Testis (tissue), 3 donors: Measurements from ENCODE around the gene ICAM5. TPM values are rescaled to one million over a fixed set of nuclear protein-coding genes. Genes with fewer than 3 reads are reported as not detected.

Experiments
- DNase-seq: peaks from one replicate; pipeline ENCODE4 v3.0.0-alpha.2; 2019
- H3K27ac ChIP-seq, 2 donors: fragments of 200-600 bp; sonication (generic); one replicate each; pipeline ENCODE4 v1.5.1; 2019
- H3K27me3 ChIP-seq: fragments of 200-600 bp; sonication (generic); one replicate; pipeline ENCODE4 v1.5.1; 2019
- H3K36me3 ChIP-seq: fragments of 200-600 bp; sonication (generic); one replicate; pipeline ENCODE4 v1.5.1; 2017; ENCODE audit warnings: low read depth; ENCODE audit errors: missing control alignments
- H3K4me1 ChIP-seq: fragments of 200-600 bp; sonication (generic); one replicate; pipeline ENCODE4 v1.5.1; 2019
- H3K4me3 ChIP-seq, 2 donors: fragments of 200-600 bp; sonication (generic); one replicate each; pipeline ENCODE4 v1.5.1; 2017 to 2019
- H3K9me3 ChIP-seq: fragments of 200-600 bp; sonication (generic); one replicate; pipeline ENCODE4 v1.5.1; 2017
- POLR2A ChIP-seq: fragments of 450-650 bp; IDR thresholded peaks from one replicate; pipeline ENCODE4 v1.6.1; 2017; ENCODE audit warnings: antibody characterized with exemption, mild to moderate bottlenecking, moderate library complexity
- WGBS, 2 donors: methylation state at CpG; one replicate each; pipeline ENCODE4 v1.1.5; 2018; 5-methylcytosine and 5-hydroxymethylcytosine counted together
- intact Hi-C: fragments of 100-400 bp; cut with DNase I; formaldehyde crosslinking; loops from one replicate; pipeline ENCODE4 v1.15.1; 2023; ENCODE audit warnings: low total_unique reads
- polyA plus RNA-seq: library from polyadenylated mRNA; stranded (reverse); fragments of 350-450 nt; fragmentation: Illumina TruSeq; extraction: RNeasy Lipid Tissue Mini Kit (QIAGEN cat#74804); gene quantifications from one replicate; pipeline ENCODE4 v1.2.3, GENCODE V29; 2014; ENCODE audit warnings: low read depth, low replicate concordance; ENCODE audit not compliant: insufficient read depth
- total RNA-seq, 2 donors: library from RNA; depleted of rRNA; stranded (reverse); fragments of >200 nt; gene quantifications; one replicate each; pipeline ENCODE4 v1.2.3, GENCODE V29; 2016
- TF ChIP-seq, protein P1 (sequence below), 3 experiments: fragments of 450-650 bp in 2 of 3; fragments of 200-600 bp in 1 of 3; sonication (generic) in 1 of 3; IDR thresholded peaks; one replicate each; pipeline ENCODE4 v1.5.1; 2016 to 2019; ENCODE audit warnings: antibody characterized with exemption in 3 of 3, mild to moderate bottlenecking in 2 of 3, moderate library complexity in 1 of 3

Gene ICAM5
- total and polyA plus RNA-seq, 3 donors from 2014 or later = 4.3 to 7.6 (median 5.4) TPM

GRCh38 chr19:10305139-10305806, 15.5 kb downstream of the ICAM5 start:
- Histone ChIP-seq H3K4me3 (no peak overlapping the region), H3K9me3 (no peaks in the 10 kb centered on the region), H3K36me3 (no peaks in the 10 kb centered on the region), H3K4me1 (no peaks in the 10 kb centered on the region), H3K27me3 (no peaks in the 10 kb centered on the region), H3K27ac (no peak overlapping the region)
- WGBS, 2 donors = 83 to 87% methylated on average over 13 to 17 of the region's 17 CpGs
- TF ChIP-seq POLR2A = no peak
- TF ChIP-seq, protein P1, sequence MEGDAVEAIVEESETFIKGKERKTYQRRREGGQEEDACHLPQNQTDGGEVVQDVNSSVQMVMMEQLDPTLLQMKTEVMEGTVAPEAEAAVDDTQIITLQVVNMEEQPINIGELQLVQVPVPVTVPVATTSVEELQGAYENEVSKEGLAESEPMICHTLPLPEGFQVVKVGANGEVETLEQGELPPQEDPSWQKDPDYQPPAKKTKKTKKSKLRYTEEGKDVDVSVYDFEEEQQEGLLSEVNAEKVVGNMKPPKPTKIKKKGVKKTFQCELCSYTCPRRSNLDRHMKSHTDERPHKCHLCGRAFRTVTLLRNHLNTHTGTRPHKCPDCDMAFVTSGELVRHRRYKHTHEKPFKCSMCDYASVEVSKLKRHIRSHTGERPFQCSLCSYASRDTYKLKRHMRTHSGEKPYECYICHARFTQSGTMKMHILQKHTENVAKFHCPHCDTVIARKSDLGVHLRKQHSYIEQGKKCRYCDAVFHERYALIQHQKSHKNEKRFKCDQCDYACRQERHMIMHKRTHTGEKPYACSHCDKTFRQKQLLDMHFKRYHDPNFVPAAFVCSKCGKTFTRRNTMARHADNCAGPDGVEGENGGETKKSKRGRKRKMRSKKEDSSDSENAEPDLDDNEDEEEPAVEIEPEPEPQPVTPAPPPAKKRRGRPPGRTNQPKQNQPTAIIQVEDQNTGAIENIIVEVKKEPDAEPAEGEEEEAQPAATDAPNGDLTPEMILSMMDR (IDR thresholded peaks at IDR 0.05) = no peak
- intact Hi-C loops = no loop called here
- no peak for DNase-seq

DNA sequence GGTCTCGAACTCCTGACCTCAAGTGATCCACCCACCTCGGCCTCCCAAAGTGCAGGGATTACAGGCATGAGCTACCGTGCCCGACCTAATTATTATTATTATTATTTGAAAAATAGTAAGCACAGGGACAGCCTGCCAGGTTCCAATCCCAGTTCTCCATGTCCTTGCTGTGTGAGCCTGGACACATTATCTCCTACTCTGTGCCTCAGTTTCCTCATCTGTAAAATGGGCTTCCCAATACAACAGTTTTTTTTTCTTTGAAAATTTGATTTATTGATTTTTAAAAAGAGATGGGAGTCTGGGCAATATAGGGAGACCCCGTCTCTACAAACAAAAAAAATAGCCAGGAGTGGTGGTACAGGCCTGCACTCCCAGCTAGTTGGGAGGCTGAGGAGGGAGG, 16.6 kb downstream of the ICAM5 start:
- Histone ChIP-seq H3K27me3 (no peaks in the 10 kb centered on the region), H3K9me3 (no peaks in the 10 kb centered on the region), H3K4me1 (no peaks in the 10 kb centered on the region), H3K36me3 (no peaks in the 10 kb centered on the region), H3K27ac (no peak overlapping the region), H3K4me3 (no peak overlapping the region)
- 88 to 90% methylated on average over 5 of the region's 5 CpGs for whole genome bisulfite sequencing, 2 donors
- TF ChIP-seq, protein P1 (IDR thresholded peaks at IDR 0.05) = no peak
- TF ChIP-seq POLR2A = no peak
- intact Hi-C loops = no loop called here
- no peak for DNase-seq

DNA sequence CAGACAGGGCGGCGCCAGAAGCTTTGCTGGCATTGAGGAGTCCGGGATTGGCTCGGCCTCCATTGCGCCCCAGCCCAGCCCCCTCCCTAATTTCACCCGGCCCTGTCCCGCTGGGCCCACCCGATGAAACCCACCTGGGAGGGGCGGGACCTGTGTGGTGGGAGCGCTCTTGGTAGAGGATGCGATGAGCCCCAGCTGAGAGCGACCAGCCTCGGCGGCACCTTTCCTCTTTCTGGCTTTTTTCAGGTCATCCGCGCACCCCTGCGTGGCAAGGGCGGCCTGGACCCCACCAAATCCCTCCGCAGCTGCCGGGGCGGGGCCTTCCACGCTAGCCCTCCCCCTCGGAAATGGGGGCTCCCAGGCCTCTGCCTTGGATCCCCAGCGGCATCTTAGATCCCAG, 19.7 kb downstream of the ICAM5 start, which contains the start of gene ZGLP1:
Gene ZGLP1 (minus strand): TSS at position 393 of the 400 bp plus-strand sequence.
- WGBS, 2 donors = 65 to 81% methylated on average over 12 to 24 of the region's 24 CpGs
- no peak within 1 kb of the TSS for H3K27ac ChIP-seq
- DNase-seq = no peak
- peak within 1 kb of the TSS; percentile 1 to 48 for H3K4me3 ChIP-seq
- no peaks in the 10 kb centered on the region for H3K4me1 ChIP-seq
- intact Hi-C loops = no loop called here
- TF ChIP-seq, protein P1 (IDR thresholded peaks at IDR 0.05) = no peak
- TF ChIP-seq POLR2A = no peak
- H3K36me3 ChIP-seq = no peaks in the 10 kb centered on the region
- no peaks in the 10 kb centered on the region for H3K27me3 ChIP-seq
- H3K9me3 ChIP-seq = no peaks in the 10 kb centered on the region

DNA sequence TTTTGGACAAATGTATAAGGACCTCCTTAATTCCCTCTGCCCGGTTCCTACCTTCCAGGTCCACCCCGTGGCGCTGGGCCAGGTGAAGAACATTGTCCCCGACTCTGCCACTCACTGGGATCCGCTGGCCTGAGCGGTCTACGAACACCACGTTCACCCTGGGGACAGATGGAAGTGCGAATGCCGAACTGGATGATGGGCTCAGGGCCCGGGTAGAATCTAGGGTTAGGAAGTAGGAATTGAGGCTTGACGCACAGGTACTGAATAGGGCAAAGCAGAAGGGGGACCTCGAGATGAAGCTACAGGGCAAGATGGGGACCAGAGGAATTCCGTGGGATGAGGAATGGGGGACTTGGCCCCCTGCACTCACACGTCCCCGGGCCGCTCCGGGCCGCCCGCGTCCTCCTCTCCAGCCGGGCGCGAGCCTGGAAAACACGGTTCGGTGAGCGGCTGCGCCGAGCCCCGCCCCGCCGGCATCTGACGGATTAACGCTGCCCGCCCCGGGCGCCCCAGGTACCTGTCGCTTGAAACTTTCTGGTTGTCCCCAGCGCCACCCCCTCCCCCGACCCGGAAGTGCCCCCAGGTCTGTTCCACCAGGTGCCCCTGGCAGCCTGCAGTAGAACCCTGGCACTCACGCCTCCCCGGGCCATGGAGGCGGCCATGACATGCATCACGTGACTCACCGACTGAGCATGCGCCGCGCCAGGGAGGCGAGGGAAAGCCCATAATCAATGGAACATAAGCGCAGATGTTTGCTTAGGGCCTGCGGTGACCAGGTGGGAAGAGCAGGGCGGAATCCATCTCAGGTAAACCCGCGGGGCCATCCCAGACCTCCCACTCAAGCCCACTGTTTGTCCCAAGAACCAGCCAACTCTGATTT, 25.8 kb downstream of the ICAM5 start, which contains the start of gene FDX2:
Gene FDX2 (minus strand): TSS at position 681 of the 880 bp plus-strand sequence. CDS start 19 bp downstream, at position 662.
- H3K27ac ChIP-seq = peak within 1 kb of the TSS; percentile 70 to 76
- TF ChIP-seq POLR2A = no peak
- TF ChIP-seq, protein P1 (IDR thresholded peaks at IDR 0.05) = peak in 1 of 3 experiments; percentile 16
- H3K4me3 ChIP-seq = peak within 1 kb of the TSS; percentile 71 to 96
- DNase-seq = peak; percentile 92
- no peaks in the 10 kb centered on the region for H3K27me3 ChIP-seq
- 1% methylated on average over 41 to 55 of the region's 55 CpGs for WGBS, 2 donors
- no peaks in the 10 kb centered on the region for H3K9me3 ChIP-seq
- peaks cover 14% of the 10 kb centered on the region for H3K4me1 ChIP-seq
- no peaks in the 10 kb centered on the region for H3K36me3 ChIP-seq
- intact Hi-C loops = loop anchor here (5.0 kb wide), 1 partner anchor 43 kb away; the partner anchor contains the start of gene ICAM1
